Measurements from ENCODE around the gene ZP1.

- TF ChIP-seq POLR2AphosphoS5 (IDR thresholded peaks at IDR 0.05; ENCODE audit: low read depth, low read length) (no peak), POLR2A (IDR thresholded peaks at IDR 0.05; ENCODE audit: low read depth, low read length) (no peak), TAF1 (IDR thresholded peaks at IDR 0.05; ENCODE audit: borderline replicate concordance, low read depth, low read length) (no peak)
These were observed 6.4 kb upstream of the ZP1 start for GRCh38 chr11:60860943-60861342.
